Measurements from ENCODE around the gene PWP2.

GRCh38 chr21:44059710-44060109, 47.5 kb upstream of the PWP2 start:
- TF ChIP-seq POLR2AphosphoS5 (IDR thresholded peaks at IDR 0.05) (no peak), POLR2A (IDR thresholded peaks at IDR 0.05) (no peak)
- TF ChIP-seq, protein P1, sequence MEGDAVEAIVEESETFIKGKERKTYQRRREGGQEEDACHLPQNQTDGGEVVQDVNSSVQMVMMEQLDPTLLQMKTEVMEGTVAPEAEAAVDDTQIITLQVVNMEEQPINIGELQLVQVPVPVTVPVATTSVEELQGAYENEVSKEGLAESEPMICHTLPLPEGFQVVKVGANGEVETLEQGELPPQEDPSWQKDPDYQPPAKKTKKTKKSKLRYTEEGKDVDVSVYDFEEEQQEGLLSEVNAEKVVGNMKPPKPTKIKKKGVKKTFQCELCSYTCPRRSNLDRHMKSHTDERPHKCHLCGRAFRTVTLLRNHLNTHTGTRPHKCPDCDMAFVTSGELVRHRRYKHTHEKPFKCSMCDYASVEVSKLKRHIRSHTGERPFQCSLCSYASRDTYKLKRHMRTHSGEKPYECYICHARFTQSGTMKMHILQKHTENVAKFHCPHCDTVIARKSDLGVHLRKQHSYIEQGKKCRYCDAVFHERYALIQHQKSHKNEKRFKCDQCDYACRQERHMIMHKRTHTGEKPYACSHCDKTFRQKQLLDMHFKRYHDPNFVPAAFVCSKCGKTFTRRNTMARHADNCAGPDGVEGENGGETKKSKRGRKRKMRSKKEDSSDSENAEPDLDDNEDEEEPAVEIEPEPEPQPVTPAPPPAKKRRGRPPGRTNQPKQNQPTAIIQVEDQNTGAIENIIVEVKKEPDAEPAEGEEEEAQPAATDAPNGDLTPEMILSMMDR (IDR thresholded peaks at IDR 0.05): no peak
